ENCODE results near the gene MAMDC4.

GRCh38 chr9:136900556-136900955 is 48.4 kb downstream of the MAMDC4 start:
- TF ChIP-seq CTCF (conservative IDR thresholded peaks at IDR 0.05; ENCODE audit: low read length) = no peak
- TF ChIP-seq EZH2phosphoT487 (IDR thresholded peaks at IDR 0.05; ENCODE audit: borderline replicate concordance, low read depth, low read length) = no peak
